Peyer's patch (tissue), 4 donors: ENCODE results near the gene RPS21.

ENCODE experiments used
- POLR2A ChIP-seq, 2 donors: fragments of 450-650 bp; IDR thresholded peaks; one replicate each; pipeline ENCODE4 v1.5.1; 2017; ENCODE audit warnings: antibody characterized with exemption in 2 of 2, mild to moderate bottlenecking in 2 of 2, moderate library complexity in 2 of 2
- TF ChIP-seq, protein P1 (sequence below), 6 experiments: fragments of 450-650 bp in 4 of 6; fragments of 200-600 bp in 2 of 6; sonication (generic) in 1 of 6; IDR thresholded peaks; one replicate each; pipeline ENCODE4 v1.5.1; 2017 to 2019; ENCODE audit warnings: antibody characterized with exemption in 6 of 6, mild to moderate bottlenecking in 3 of 6, moderate library complexity in 1 of 6

DNA sequence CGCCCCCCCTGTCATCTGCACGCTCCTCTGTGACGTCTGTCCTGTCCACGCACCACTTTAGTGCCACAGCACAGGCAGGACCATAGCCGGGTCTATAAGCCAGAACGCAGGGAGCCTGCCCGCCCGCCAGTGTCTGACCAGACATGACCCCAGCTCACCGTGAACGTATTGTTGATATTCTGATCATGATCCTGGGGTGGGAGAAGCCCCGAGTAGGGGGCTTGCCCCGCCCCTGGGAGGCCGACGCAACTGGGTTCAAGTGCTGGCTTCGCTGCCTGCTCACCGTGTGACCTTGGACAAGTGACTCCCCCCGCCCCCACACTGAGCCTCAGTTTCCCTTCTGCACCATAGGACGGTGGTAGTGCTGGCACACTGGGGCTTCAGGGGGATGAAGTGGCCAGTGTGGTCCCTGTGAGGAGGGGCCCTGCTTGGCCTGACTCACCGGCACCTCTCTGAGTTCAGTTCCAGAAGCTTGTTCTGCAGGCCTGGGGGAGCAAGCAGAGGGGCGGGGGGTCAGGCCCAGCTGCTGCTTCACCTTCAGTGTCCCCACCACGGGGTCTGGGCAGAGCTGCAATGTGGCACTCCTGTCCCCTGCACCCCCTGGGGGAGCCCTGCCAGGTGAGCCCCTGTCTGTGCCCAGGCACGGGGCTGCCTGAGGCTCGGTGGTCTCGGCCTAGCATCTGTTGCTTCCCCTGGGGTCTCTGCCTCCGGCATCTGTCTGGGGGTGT is 31.2 kb downstream of the RPS21 start:
- TF ChIP-seq, protein P1, sequence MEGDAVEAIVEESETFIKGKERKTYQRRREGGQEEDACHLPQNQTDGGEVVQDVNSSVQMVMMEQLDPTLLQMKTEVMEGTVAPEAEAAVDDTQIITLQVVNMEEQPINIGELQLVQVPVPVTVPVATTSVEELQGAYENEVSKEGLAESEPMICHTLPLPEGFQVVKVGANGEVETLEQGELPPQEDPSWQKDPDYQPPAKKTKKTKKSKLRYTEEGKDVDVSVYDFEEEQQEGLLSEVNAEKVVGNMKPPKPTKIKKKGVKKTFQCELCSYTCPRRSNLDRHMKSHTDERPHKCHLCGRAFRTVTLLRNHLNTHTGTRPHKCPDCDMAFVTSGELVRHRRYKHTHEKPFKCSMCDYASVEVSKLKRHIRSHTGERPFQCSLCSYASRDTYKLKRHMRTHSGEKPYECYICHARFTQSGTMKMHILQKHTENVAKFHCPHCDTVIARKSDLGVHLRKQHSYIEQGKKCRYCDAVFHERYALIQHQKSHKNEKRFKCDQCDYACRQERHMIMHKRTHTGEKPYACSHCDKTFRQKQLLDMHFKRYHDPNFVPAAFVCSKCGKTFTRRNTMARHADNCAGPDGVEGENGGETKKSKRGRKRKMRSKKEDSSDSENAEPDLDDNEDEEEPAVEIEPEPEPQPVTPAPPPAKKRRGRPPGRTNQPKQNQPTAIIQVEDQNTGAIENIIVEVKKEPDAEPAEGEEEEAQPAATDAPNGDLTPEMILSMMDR (IDR thresholded peaks at IDR 0.05): no peak
- TF ChIP-seq POLR2A (IDR thresholded peaks at IDR 0.05): no peak
